ENCODE data around the gene SP9.

DNA sequence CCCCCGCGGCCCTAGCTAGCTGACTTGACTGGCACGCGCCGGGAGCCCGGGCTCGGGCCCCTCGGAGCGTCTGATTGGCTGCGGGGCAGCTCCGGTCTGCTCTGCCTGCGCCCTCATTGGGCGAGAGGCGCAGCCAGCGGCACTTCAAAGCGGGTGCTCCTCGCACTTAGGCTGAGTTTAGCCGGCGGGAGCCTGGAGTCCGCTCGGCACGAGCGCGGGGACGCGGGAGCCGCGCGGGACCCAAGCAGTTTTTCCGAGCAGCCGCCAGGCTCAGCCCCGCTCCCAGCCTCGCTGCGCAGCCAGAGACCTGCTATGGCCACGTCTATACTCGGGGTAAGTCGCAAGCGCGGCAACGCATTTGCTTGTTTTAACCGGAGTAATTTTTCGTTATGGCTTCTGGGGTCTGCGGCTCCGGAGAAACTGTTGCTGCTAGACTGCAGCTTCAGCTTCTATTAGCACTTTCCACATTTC is at the start of gene SP9:
- TF ChIP-seq, protein P1, sequence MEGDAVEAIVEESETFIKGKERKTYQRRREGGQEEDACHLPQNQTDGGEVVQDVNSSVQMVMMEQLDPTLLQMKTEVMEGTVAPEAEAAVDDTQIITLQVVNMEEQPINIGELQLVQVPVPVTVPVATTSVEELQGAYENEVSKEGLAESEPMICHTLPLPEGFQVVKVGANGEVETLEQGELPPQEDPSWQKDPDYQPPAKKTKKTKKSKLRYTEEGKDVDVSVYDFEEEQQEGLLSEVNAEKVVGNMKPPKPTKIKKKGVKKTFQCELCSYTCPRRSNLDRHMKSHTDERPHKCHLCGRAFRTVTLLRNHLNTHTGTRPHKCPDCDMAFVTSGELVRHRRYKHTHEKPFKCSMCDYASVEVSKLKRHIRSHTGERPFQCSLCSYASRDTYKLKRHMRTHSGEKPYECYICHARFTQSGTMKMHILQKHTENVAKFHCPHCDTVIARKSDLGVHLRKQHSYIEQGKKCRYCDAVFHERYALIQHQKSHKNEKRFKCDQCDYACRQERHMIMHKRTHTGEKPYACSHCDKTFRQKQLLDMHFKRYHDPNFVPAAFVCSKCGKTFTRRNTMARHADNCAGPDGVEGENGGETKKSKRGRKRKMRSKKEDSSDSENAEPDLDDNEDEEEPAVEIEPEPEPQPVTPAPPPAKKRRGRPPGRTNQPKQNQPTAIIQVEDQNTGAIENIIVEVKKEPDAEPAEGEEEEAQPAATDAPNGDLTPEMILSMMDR (IDR thresholded peaks at IDR 0.05), result no peak
- no peak for TF ChIP-seq POLR2A (IDR thresholded peaks at IDR 0.05)

All from right lobe of liver (tissue), 4 donors.